A204.1 (cell line): ENCODE data around the gene CSPG4.

Experiments used
- FAIRE-seq: peaks from 2 replicates; lab custom pipeline; 2012; peaks lifted over from hg19 to GRCh38; lab: Jason Lieb, UNC

Gene CSPG4

GRCh38 chr15:75669191-75669878 lies 43.3 kb downstream of the CSPG4 start:
- FAIRE-seq: no peak

- no peak for FAIRE-seq
Observed at GRCh38 chr15:75666823-75667501, 45.7 kb downstream of the CSPG4 start.

- FAIRE-seq: no peak
Observed at GRCh38 chr15:75663931-75664421, 48.7 kb downstream of the CSPG4 start.

- FAIRE-seq: no peak
Observed at GRCh38 chr15:75662823-75663519, 49.7 kb downstream of the CSPG4 start.

- FAIRE-seq: no peak
Observed at GRCh38 chr15:75661756-75662140, 50.9 kb downstream of the CSPG4 start.

GRCh38 chr15:75661100-75661755 lies 51.4 kb downstream of the CSPG4 start:
- no peak for FAIRE-seq

GRCh38 chr15:75659928-75660645 lies 52.6 kb downstream of the CSPG4 start:
- no peak for FAIRE-seq

- FAIRE-seq: no peak
Observed at GRCh38 chr15:75659141-75659771, 53.4 kb downstream of the CSPG4 start.

GRCh38 chr15:75656813-75657212 lies 55.8 kb downstream of the CSPG4 start:
- no peak for FAIRE-seq

- FAIRE-seq: no peak
Observed at GRCh38 chr15:75656331-75656730, 56.3 kb downstream of the CSPG4 start.

GRCh38 chr15:75655931-75656330 lies 56.7 kb downstream of the CSPG4 start:
- no peak for FAIRE-seq

- FAIRE-seq: no peak
Observed at GRCh38 chr15:75654201-75654907, 58.3 kb downstream of the CSPG4 start.

GRCh38 chr15:75653347-75653913 lies 59.2 kb downstream of the CSPG4 start:
- FAIRE-seq: no peak

- FAIRE-seq: no peak
Observed at GRCh38 chr15:75651810-75652543, 60.7 kb downstream of the CSPG4 start.

GRCh38 chr15:75650908-75651809 lies 61.5 kb downstream of the CSPG4 start:
- FAIRE-seq: no peak

- no peak for FAIRE-seq
Observed at GRCh38 chr15:75649848-75650247, 62.8 kb downstream of the CSPG4 start.

- FAIRE-seq: no peak
Observed at GRCh38 chr15:75649045-75649761, 63.4 kb downstream of the CSPG4 start.
